ENCODE results near the gene CDH23.

CDH23 gene

DNA sequence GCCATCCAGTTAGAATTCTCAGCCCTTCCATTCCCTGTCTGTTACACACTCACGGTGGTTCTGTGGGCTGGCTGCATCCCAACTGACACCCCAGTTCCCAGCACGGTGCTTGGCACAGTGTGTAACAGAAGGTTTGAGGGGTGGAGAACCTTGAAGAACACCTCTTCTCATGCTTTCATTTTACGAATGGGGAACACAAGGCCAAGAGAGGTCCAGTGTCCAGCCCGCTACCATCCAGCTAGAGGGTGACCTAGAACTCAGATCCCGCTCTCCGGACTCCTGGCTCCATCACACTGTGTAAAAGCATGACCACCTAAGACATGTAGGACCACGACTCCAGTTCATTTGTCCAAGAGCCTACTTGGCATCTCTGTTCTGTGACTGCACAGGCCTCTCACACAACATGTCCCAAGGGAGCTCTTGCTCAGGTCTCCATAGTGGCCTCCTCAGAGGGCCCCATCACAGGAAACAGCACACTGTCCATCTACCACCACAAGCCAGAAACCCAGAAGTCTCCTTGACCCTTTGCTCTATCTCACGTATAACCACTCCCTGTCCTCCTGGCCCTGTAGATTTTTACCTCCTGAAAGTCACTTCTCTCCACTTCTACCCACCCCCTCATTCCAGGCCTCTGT is 2.8 kb upstream of the CDH23 start:
- DNase-seq = no peak

DNA sequence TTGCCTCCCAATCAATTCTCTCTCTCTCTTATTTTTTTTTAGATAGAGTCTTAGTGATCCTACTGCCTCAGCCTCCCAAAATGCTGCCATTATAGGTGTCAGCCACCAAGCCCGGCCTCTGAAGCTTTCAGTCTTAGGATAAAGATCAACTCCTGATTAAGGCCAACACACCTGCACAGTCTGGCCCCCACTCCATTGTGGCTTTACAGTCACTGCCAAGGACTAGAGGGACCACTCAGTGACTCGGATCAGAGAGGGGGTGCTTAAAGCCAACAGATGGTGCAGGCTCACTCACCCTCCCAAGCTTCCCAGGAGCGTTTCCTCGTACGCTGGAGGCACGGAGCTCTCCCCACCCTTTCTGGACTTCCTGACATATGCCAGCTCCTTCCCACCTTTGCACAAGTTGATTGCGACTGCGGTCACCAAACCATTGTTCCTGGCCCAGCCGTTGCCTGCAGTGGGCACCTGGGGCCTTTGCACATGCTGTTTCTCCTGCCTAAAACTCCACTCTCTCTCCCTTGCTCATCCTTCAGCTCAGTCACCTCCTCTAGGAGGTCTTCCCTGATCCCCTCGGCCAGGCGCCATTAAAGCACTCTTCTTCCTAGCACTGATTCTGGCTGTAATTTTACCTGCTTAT is 1.7 kb upstream of the CDH23 start:
- DNase-seq = no peak

DNA sequence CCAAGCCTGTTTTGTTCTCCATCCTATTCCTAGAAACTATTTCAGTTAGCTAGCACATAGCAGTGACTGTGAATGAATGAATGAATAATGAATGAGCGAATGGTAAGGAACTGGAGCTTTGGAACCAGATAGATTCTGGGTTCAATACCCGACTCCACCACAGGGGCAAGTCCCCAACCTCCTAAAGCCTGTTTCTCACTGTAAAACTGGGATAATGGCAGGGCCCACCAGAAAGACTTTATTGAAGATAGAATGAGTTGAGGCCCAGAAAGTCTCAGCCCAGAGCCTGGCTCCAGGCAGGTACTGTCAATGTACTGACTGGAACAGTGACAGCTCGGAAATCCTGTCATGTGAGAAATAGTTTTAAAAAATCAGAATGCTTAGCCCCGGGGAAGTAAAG is 1.1 kb upstream of the CDH23 start:
- no peak for DNase-seq

DNA sequence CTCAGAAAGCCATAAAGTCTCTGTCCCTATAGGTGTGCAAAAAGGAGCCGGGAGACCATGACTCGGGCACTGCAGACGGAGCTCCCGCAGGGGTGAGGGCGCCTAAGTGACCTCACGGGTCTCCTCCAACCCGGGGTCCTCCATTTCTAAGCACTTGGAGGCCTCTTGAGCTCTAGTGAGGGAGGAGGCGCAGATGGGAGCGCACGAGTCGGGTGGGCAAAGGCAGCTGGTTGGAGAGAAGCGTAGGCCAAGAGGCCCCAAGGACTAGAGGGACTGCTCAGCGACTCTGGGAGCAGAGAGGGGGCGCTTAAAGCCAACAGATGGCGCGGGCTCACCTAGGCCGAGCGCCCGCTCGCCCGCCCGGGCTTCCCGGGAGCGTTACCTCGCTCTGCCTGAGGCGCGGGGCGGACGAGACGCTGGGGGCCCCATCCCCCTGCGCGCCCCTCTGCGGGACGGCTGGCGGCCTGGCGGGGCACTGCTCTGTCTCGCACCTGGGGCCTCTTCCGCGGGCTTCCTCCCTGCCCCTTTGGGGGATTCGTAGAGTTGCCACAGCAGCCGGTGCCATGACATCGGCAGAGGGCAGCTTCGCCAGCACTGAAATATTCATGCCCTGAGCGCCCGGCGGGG is 523 bp upstream of the CDH23 start:
- peak; percentile 14 to 19 for DNase-seq

DNA sequence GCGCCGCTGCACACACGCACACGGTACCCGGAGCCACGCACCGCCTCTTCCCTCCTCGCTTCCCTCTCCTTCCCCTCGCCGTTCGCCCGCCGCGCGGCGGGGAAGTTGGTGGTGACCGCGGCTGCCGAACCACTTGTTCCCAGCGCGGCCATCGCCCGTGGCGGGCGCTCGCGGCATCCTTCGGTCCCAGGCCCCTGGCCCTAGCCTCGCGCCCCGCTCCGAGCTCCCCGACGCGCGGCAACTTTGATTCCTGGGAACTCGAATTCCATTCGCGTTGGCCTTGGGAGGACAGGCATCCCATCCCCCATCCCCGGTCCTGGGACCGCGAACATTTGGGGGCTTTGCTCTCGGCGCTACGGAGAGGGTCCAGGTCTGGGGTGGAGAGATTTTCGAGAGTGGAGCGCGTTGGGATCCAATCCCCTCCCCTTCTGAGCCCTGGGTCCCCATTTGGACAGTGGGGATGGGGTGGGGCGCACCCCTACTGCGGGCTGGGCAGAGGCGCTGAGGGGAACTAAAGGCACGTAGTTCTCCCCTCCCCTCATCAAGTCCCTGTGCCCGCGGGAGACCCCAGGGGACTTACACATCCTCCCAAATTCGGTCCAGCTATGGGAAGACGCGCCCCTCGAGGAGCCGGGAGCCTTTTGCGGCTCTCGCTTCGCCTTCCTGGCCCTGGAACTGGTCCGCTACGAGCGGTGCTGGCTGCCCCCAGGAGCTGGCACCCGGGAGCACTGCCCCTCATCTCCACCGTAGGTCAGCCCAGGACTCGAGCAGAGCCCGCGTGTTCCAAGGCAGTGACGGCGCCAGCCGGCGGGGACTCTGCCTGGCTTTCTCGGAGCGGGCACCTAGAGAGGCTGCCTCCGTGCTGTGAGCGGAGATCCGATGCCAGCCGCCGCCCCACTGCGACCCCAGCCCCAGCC is 834 bp downstream of the CDH23 start:
- no peak for DNase-seq

DNA sequence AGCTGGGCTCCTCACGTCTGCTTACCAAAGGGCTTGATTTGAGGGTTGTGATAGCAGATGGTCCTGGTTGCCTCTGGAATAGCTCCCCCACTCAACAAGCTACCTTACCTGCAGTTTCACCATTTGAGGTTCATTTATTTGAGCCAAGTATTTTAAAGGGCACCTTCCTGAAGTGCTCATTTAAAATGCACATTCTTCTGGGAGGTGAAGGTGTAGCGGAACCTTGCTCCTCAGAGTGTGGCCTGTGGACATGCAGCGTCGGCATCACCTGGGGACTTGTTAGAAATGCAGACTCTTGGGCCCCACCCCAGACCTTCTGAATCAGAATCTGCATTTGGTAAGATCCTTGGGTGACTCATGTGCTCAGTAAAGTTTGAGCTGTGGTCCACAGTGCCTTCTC is 2.3 kb downstream of the CDH23 start:
- no peak for DNase-seq

DNA sequence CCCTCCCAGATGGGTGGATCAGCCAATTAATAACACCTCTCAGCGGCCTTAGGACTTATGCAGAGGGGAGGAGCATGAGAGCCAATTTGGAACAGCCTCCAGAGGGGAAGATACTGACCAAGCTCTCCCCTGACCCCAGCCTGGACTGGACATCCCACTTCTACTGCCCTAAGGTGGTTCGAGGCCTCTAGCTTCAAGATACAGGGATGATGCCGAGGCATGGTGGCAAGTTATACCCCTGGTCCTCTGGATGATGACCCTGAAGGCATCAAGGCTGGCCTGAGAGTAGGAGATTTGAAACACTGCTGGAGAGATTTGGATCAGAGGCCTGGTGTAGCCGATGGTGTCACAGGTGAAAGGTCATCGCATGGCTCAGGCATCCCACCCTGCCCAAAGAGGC is 3.2 kb downstream of the CDH23 start:
- DNase-seq = no peak

DNA sequence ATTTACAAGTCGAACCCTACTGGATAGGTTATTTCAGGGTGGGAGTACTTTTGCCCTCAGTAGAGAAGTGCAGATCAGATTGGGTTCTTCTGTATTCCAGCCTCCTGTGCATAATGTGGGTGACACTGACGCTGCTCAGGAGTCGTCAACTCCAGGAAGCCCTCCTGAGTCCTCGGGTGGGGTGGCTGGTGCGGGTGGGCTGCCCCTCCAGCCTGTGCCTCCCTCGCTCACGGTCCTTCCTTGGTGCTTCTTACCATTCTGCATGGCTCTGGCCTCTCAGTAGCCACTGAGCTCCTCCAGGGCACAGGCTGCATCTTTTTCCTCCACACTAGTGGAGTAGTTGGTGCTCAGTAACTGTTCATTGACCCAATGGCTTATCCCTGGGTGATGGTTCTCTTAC is 4.3 kb downstream of the CDH23 start:
- DNase-seq = no peak

DNA sequence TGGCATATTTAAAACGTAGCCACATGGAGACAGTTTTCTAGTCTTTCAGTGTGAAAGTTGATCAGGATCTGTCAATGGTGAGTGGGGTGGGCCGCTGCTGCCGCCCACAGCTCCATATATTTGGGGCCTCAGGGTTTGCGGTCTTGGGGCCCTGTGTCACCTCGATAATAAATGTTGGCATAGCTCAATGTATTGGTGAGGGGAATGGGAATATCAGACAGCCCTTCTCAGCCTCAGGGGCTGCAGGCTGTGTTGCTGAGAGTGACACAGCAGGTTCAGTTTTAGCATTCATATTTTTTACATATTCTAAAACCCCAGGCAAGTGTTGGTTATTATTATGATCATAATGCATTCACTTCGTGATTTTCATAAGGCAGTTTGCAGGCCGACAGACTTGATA is 5.3 kb downstream of the CDH23 start:
- DNase-seq = no peak

DNA sequence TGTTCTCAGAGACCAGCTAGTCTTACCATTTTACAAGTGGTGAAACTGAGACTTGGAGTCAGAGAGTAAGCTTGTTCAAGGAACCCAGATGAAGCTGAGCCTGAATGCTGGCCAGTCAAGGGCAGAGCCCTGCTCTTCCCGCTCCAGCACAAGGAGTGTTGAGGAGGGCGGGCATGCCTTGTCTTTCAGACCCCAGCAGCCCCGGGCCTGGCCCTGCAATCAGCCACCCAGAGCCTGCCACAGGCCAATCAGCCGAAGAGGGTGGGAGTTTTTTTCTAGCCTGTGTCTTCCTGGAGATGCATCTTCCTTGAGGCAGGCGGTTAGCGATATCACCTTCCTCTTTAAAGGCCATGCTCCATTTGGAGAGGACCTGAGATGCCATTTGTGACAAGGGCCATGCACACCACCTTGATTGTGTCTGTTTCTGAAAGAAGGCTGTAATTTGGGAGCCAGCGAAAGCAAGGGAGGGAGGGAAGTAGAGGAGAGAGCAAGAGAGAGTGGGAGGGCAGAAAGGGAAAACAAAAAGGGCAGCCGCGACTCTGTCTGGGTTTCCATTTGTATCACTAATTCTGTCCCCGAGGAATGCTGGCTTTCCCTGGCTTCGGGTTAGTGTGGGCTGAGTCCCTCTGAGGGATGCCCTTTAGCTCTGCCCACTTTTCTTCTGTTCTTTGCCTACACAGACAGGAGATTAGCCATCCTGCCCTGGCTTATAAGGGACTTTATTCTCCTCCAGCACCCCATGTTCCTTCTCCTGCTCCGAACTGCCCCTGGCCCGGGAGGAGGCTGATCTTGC is 8.0 kb downstream of the CDH23 start:
- DNase-seq = no peak

DNA sequence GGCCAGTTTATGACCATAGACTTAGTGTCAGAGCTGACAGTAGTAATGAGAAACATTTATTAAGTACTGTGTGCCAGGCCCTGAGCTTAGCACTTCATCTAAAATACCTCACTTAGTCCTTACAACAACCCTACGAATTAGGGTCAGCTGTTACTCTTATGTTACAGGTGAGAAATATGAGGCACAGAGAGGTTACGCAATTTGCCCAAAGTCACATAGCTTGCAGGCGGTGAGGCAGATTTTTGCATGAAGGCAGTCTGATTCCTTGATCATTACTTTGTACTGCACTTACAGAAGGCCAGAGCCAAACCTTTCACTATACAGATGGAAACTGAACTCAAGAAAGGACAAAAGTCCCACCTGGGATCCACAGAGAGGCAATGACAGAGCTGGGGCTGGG is 10.2 kb downstream of the CDH23 start:
- DNase-seq = no peak

DNA sequence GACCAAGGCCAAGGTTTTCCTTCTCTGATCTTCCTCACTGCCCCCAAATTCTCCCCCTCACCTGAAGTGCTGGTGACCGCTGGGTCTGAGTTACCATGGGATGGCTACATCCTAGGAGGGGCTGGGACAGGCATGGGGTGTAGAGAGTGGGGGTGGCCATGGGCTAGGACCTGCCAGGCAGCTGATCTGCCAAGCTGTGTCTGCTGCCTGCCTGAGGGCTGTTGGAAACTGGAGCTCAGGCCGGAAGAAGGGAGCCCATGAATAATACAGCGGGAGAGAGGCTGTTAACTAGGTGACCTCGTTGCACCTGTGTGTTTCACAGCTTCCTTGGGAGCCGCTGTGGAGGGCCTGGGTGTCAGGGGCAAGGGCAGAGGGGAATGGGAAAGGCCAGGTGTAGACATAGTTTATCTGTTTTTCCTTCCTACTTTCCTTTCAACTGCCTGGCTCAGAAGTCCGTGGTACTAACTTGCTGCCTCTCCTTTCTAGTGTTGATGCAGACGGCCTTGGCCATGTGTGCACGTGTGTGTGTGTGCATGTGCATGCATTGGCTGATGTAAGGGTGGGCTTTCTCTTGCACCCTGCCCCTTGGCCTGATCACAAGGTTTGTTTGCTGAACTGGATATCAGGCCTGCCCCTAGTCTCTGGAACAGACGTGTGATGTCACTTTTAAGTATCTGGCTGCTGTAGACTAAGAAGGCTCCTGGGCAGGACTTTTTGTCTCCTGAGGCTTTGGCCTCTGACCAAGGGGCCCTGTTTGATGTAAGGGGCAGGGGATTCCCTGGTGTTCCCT is 11.9 kb downstream of the CDH23 start:
- no peak for DNase-seq

DNA sequence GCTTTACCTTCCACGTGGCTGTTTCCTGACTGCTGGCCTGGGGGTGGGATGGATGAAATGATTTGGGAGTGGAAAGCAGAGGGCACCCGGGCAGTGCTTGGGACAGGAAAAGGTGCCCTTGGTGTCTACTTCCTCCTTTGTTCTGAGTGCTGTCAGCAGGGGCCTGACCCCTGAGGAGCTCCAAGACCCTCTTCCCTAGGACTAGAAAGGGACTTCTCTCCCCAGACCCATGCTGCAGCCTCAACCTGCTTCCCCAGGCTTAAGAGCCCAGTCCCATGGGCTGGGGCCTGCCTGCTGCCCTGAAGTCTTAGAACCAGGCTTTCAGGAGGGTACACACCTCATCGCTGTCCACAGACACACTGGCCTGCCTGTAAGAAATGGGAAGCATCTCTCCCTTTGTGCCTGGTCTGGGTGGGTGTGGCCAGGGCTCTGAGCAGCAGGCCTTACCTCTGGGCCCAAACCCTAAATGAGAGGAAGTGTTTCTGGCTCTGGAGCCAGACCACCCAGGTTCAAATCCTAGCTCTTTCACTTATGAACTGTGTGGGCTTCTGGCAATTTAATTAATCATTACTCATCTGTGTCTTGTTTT is 12.9 kb downstream of the CDH23 start:
- DNase-seq = no peak

DNA sequence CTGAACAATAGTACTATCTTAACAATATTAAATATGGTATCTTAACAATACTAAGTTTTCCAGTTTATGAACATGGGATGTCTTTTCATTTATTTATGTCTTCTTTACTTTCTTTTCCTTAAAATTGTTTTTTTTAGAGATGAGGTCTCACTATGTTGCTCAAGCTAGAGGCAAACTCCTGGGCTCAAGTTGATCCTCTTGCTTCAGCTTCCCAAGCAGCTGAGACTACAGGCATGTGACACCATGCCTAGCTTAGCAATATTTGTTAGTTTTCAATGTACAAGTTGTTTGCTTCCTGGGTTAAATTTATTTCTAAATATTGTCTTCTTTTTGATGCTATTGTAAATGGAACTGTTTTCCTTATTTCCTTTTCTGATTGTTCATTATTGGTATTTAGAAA is 16.9 kb downstream of the CDH23 start:
- DNase-seq = no peak

DNA sequence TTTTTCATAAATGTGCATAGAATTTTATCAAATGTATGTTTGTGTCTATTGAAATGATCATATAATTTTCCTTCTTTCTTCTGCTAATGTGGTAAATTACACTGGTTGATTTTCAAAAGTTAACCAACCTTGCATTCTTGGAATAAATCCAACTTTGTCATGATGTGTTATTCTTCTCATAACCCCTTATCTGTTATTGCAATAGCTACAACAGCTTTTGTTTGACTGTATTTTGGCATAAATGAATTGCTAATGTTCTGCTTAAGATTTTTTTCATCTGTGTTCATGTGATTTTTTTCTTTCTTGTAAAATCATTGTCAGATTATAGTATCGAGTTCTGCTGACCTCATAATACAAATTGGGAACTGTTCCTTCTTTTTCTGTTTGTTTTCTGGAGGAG is 17.6 kb downstream of the CDH23 start:
- DNase-seq = no peak

DNA sequence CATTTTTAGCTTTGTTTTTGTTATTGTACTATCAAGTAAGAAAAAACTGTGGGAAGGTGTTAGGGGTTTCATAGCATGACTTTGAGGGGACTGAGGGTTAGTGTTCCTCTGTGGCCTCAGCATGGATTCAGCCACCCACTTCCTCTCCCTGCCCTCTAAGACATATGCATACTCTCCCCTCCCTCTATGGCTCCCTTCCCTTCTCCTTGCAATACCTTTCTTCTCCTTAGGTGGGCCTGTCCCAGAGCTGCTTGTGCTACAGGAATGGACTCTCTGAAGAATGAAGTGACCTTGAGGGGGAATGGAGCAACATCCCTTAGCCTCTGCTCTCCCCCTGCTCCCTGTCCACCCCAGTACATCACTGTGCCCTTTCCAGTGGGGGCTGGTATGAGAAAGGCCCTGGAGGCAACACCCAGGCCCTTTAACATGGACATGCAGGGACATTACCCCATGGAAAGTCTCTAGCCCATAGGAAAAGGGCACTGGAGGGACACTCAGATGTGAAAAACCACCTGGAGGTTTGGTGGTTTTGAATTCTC is 22.4 kb downstream of the CDH23 start:
- DNase-seq = no peak

DNA sequence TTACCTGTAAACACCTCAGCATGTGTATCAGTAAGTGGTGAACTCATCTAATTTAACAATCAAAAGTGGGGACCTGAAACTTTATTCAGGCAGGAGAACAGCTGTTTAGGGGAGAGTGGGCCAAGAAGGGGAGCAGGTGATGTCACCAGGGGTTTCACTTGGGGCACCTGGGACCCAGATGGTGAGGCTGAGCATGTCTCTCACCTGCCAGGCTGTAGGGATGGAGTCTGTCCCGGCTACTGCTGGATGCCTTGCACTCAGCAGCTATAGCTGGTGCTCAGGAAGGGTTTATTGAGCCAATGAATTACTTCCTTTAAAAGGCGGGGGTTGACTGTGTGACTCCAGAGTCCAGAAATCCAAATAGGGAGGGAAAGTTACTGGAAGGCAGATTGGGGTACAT is 23.0 kb downstream of the CDH23 start:
- no peak for DNase-seq

DNA sequence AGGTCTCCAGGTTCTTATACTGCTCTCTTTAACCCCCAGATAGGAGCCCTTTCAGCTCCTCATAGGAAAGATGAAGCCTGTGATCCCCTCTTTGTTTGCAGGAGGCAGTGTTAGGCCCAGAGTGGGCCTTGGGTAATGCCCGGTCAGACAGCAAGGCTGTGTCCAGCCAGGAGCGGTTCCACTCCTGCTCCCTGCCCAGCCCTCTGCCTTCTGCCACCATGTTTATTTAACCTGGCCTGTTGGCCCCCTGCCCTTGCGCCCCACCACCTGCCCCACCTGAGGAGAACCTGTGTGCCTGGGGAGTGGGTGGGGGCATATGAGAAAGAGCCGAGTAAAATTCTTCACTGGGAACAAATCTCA is 24.3 kb downstream of the CDH23 start:
- DNase-seq = no peak

DNA sequence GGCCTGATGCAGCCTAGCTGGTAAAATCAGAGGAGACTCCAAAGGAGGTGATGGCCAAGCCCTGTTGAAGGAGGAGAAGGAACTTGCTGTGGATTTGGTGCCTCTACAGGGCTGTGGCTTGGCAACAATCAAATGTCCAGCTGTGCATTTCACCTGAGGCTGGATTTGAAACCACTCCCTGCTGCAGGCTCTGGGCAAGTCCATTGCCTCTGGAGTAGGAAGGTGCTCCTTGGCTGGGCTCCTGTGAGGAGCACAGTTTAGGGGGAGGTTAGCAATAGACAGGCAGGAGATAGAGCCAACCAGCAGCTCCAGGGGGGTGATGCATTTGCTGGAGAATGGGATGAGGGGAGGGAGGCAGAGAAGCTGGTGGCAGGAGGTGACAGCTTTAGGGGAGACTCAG is 26.5 kb downstream of the CDH23 start:
- no peak for DNase-seq

DNA sequence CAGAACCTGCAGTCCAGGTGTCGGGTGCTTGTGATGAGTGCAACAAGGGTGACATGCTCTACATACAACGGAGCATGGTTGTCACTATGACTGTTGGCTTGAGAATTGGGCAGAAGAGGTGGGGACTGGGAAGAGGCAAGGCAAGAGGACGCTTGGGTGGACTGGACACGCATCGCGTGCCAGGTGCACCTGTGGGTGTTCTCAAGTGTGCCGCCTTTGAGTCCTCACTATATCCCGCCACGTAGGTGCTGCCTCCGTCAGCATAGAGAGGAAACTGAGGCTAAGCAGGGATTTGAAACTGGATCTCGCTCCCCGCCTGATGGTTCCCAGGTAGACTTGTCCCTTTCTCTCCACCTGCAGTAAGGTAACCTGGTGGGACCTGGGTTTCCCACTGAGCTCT is 27.2 kb downstream of the CDH23 start:
- DNase-seq = no peak

DNA sequence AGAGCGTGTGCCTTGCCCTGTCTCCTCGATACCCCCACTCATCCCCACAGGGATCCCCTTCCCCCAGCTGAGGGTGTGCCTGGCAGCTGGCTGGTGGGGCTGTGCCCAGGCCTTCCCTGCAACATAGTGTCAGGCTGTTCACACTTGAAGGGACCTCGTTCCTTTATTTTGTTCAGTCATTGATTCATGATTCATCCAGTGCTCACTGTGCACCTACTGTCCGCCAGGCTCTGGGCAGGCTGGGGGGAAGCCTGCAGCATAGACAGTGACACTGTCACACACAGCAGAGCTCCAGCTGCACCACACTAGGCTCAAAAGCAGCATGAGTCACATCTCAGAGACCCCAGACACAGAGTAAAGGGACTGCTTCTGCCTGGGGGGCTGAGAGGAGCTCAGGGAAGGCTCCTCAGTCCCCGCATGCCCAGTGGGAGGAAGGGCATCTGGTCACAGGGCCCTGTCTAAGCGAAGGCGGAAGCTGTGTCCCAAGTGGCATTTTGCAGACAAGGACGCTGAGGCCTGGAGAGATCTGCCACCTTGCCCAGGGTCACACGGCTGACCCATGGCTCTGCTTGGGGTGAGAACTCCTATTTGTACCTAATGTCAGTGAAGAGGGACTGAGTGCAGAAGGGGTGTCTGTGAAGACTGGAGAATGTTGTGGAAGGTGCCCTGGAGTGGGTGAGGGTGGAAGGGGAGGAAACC is 27.9 kb downstream of the CDH23 start:
- DNase-seq = no peak
